Upper lobe of right lung (tissue), 1 donor: ENCODE measurements around the gene NR0B2. TPM values are rescaled to one million over a fixed set of nuclear protein-coding genes. Genes with fewer than 3 reads are reported as not detected.

ENCODE experiments used
- ATAC-seq: fragments of 200-7000 bp; cut with Tn5 transposase; one replicate; pipeline ENCODE4 v1.9.1; 2020; ENCODE audit warnings: mild to moderate bottlenecking, moderate library complexity
- DNase-seq: peaks from one replicate; pipeline ENCODE4 v3.0.0-alpha.2; 2020
- H3K27ac ChIP-seq: fragments of 200-600 bp; one replicate; pipeline ENCODE4 v1.8.0; 2022
- H3K27me3 ChIP-seq: fragments of 200-600 bp; one replicate; pipeline ENCODE4 v1.8.0; 2022; ENCODE audit warnings: mild to moderate bottlenecking
- H3K36me3 ChIP-seq: fragments of 200-600 bp; one replicate; pipeline ENCODE4 v1.8.0; 2022
- H3K4me1 ChIP-seq: fragments of 200-600 bp; one replicate; pipeline ENCODE4 v1.8.0; 2022
- H3K4me3 ChIP-seq: fragments of 200-600 bp; one replicate; pipeline ENCODE4 v1.8.0; 2022; ENCODE audit warnings: mild to moderate bottlenecking
- H3K9me3 ChIP-seq: fragments of 200-600 bp; one replicate; pipeline ENCODE4 v1.8.0; 2022
- intact Hi-C: fragments of 100-400 bp; cut with DNase I; formaldehyde crosslinking; loops from one replicate; pipeline ENCODE4 v1.11.0; 2022
- long read RNA-seq: library from polyadenylated mRNA; unstranded; transcript quantifications from one replicate; pipeline ENCODE4 v2.0.0, GENCODE V29; 2021
- total RNA-seq: library from RNA; stranded (reverse); fragmentation: NEBNext Ultra II Directional; extraction: Animal tissue kit (Norgen Biotek cat#: 25700); gene quantifications from one replicate; pipeline ENCODE4 v1.2.1, GENCODE V29; 2021
- TF ChIP-seq, protein P1 (sequence below): fragments of 200-600 bp; IDR thresholded peaks from one replicate; pipeline ENCODE4 v1.8.0; 2022; ENCODE audit warnings: antibody characterized with exemption
- donor health status: DM: no; HTN: yes; CAD: no; lungs with severe emphysema.

NR0B2 gene, protein sequence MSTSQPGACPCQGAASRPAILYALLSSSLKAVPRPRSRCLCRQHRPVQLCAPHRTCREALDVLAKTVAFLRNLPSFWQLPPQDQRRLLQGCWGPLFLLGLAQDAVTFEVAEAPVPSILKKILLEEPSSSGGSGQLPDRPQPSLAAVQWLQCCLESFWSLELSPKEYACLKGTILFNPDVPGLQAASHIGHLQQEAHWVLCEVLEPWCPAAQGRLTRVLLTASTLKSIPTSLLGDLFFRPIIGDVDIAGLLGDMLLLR
- 2.5 TPM for total RNA-seq
- long read RNA-seq, partial matches to known transcripts = 0 of 3 reads
- long read RNA-seq, other reads (novel, unspliced or antisense) = 0 of 3 reads

DNA sequence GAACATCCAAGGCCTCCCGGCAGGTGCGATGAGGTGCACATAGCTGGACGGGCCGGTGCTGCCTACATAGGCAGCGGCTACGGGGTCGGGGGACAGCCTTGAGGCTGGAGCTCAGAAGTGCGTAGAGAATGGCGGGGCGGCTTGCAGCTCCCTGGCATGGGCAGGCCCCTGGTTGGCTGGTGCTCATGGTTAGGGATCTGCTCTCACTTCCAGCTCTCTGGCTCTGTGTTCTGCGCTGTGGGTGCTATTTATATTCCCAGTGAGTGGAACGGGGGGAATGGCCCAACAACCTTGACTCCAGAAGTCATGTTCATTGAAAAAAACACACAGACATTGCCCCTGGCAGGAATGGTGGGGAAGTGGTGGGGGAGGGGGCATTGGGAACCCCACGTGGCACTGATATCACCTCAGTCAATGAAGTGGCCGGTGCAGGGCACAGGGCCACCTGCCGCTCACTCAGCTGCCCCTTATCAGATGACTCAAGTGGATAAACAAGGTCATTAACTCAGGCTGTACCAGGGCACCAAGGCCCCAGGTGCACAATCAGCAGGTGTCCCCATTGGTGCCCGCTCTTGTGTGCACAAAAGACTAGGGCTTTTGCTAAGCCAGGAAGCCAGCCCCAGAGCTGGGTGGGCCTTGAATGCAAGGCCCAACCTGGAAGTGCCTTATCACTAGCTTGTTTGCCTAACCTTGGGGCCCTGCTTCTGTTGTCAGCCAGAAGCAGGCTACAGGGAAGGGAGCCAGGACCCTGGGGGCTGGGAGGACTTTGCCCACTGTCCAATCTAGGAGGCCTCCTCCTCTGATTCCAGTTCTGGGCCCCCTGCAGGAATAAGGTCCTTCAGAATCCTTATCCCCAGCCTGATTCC, at the start of gene NR0B2:
NR0B2 (minus strand) TSS at position 222 of the 866 bp plus-strand sequence; CDS start at position 187, 35 bp downstream.
- H3K27ac ChIP-seq = peak within 1 kb of the TSS; percentile 89
- no peaks in the 10 kb centered on the region for H3K36me3 ChIP-seq
- TF ChIP-seq, protein P1, sequence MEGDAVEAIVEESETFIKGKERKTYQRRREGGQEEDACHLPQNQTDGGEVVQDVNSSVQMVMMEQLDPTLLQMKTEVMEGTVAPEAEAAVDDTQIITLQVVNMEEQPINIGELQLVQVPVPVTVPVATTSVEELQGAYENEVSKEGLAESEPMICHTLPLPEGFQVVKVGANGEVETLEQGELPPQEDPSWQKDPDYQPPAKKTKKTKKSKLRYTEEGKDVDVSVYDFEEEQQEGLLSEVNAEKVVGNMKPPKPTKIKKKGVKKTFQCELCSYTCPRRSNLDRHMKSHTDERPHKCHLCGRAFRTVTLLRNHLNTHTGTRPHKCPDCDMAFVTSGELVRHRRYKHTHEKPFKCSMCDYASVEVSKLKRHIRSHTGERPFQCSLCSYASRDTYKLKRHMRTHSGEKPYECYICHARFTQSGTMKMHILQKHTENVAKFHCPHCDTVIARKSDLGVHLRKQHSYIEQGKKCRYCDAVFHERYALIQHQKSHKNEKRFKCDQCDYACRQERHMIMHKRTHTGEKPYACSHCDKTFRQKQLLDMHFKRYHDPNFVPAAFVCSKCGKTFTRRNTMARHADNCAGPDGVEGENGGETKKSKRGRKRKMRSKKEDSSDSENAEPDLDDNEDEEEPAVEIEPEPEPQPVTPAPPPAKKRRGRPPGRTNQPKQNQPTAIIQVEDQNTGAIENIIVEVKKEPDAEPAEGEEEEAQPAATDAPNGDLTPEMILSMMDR = no peak
- H3K4me1 ChIP-seq = peaks cover 4% of the 10 kb centered on the region
- no peaks in the 10 kb centered on the region for H3K9me3 ChIP-seq
- peak within 1 kb of the TSS; percentile 40 for H3K4me3 ChIP-seq
- ATAC-seq (peak; percentile 92), DNase-seq (peak; percentile 91)
- intact Hi-C loops = no loop called here
- H3K27me3 ChIP-seq = no peaks in the 10 kb centered on the region

GRCh38 chr1:26961826-26962225, 48.1 kb upstream of the NR0B2 start:
- Histone ChIP-seq H3K4me3 (no peak overlapping the region), H3K36me3 (no peaks in the 10 kb centered on the region), H3K27ac (no peak overlapping the region), H3K9me3 (no peaks in the 10 kb centered on the region), H3K27me3 (peaks cover 32% of the 10 kb centered on the region), H3K4me1 (no peaks in the 10 kb centered on the region)
- DNase-seq = no peak
- intact Hi-C loops = no loop called here
- TF ChIP-seq, protein P1 = no peak
- ATAC-seq = no peak

- Histone ChIP-seq H3K27me3 (peaks cover 32% of the 10 kb centered on the region), H3K36me3 (no peaks in the 10 kb centered on the region), H3K9me3 (no peaks in the 10 kb centered on the region), H3K4me3 (peak overlapping the region; percentile 60), H3K4me1 (no peaks in the 10 kb centered on the region), H3K27ac (peak overlapping the region; percentile 55)
- intact Hi-C loops = no loop called here
- TF ChIP-seq, protein P1 = no peak
- DNase-seq (no peak), ATAC-seq (no peak)
Observed at GRCh38 chr1:26960625-26960966, 46.8 kb upstream of the NR0B2 start.

GRCh38 chr1:26959722-26960624, 46.2 kb upstream of the NR0B2 start, which contains the start of gene KDF1:
KDF1 (minus strand) TSS chr1:26960468; CDS start chr1:26952380, 8,088 bp downstream.
- no peaks in the 10 kb centered on the region for H3K36me3 ChIP-seq
- peak within 1 kb of the TSS; percentile 60 for H3K4me3 ChIP-seq
- H3K9me3 ChIP-seq = no peaks in the 10 kb centered on the region
- TF ChIP-seq, protein P1 = peak; percentile 16
- H3K27me3 ChIP-seq = peaks cover 32% of the 10 kb centered on the region
- ATAC-seq (peak; percentile 99), DNase-seq (peak; percentile 95)
- H3K4me1 ChIP-seq = no peaks in the 10 kb centered on the region
- peak within 1 kb of the TSS; percentile 60 for H3K27ac ChIP-seq
- intact Hi-C loops = no loop called here

DNA sequence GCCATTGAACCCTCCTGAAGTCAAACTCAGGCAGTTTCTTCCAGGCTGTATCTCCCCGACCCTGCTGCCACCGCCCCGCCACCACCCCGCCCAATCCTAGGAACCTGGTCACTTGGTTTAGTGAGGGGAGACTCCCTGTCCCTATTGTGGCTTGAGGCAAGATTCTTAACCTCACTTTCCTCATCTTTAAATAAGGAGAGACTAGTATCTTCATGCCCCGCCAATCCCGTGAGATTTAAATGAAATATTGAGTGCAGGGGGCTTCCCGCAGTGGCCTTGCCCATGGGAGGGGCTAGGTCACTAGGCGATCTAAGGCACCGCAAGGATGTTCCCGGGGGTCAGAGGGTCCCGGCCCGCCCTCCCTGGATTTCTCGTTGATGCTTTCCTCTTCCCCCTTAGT, 45.5 kb upstream of the NR0B2 start:
- Histone ChIP-seq H3K27me3 (peaks cover 32% of the 10 kb centered on the region), H3K4me3 (peak overlapping the region; percentile 60), H3K27ac (no peak overlapping the region), H3K4me1 (no peaks in the 10 kb centered on the region), H3K36me3 (no peaks in the 10 kb centered on the region), H3K9me3 (no peaks in the 10 kb centered on the region)
- DNase-seq (no peak), ATAC-seq (no peak)
- intact Hi-C loops = no loop called here
- TF ChIP-seq, protein P1 = no peak
